Hypothalamus (tissue), 51 donors: ENCODE results near the gene MYOCOS.
"Not testable (repeated sequence)": the region's sequence is repeated elsewhere in the genome, so short reads cannot be mapped to it uniquely, and the experiment has no call there.

Experiments used
- DNase-seq, 51 donors: peaks; one replicate each; lab custom pipeline; 2025; lab: John Stamatoyannopoulos, UW

MYOCOS gene, protein sequence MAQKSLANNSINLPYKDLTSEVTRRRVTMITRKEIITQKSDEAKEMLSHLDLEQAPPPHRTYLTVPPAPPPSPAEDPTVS

DNA sequence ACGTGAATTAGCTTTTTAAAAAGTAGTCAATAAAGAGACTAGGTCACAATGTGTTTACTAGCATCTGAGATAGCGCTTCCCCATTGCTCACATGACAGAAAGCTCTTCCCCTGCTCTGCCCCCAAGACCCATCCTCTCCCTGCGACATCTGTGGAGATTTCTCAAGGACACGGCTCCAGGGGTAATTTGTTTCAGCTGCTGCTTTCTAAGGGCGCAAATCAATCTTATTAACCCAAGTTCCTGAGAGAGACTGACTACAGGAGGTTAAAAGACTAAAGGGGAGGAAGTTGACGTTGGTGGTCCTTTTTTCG lies at the start of gene MYOCOS:
Gene MYOCOS, plus strand, starts transcription at position 92 of the 311 bp plus-strand sequence. CDS start 1,641 bp downstream, outside the sequence.
- no peak for DNase-seq

DNA sequence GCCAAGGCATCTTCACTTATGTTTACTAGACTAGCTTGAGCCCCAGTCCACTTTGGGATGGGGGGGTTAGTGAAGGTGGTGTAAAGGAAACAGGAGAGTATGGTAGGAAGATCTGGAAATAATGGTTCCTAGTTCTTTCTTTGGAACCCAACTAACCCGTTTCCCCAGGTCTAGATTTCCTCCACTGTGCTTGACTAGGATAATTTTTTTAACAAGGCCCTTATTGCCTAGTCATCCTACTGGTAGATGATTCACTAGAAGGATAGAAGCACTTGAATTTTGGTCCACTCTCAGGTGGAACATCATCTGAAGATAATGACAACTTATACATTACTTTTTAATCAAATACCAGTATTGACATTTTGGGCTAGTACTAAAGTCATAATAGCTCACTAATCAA lies 45.9 kb upstream of the MYOCOS start:
- DNase-seq: no peak

DNA sequence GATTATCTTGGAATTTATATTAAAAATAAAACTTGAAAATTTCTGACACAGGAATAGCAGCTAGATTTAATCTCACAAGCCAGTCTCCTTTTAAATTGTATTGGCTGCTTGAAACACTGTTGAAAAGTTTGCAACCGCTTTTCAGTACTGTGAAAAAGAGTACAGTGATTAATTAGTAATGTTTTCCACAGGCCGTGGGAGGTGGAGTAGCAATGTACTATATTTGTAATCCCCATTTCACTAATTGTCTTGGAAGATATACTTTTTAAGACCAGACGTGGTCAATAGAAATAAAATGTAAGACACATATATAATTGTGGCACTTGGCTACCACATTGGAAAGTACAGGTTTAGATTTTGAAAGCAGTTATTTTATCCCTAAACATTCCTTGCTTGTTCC lies 40.8 kb upstream of the MYOCOS start:
- DNase-seq: no peak

DNA sequence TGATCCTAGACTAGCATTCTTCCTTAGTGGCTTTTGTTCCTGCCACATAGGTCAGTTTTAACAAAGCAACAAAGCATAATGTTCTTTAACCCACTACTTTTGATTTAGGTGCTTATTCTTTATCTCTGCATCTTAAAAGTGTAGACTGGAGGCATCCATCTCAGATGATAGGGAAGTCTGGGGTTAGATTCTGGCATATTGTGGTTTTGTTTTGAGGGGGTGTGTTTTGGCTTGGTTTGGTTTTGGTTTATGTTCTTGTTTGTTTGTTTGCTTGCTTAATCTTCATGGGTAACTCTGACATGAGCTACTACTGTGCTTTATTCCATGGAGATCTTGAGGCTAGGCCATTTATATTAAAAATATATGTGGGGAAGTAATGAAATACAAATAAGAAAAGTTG lies 40.3 kb upstream of the MYOCOS start:
- no peak for DNase-seq

DNA sequence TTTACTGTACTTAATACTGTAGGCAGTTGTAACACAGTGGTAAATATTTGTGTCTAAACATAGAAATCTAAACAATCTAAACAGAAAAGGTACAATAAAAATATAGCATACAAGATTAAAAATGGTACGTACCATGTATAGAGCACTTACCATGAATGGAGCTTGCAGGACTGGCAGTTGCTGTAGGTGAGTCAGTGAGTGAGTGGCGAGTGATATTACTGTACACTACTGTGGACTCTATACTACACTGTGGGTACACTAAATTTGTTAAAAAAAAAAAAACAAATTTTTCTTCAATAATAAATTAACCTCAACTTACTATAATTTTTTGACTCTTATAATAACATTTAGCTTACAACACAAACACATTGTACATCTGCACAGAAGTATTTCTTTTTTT lies 39.5 kb upstream of the MYOCOS start:
- DNase-seq: no peak

DNA sequence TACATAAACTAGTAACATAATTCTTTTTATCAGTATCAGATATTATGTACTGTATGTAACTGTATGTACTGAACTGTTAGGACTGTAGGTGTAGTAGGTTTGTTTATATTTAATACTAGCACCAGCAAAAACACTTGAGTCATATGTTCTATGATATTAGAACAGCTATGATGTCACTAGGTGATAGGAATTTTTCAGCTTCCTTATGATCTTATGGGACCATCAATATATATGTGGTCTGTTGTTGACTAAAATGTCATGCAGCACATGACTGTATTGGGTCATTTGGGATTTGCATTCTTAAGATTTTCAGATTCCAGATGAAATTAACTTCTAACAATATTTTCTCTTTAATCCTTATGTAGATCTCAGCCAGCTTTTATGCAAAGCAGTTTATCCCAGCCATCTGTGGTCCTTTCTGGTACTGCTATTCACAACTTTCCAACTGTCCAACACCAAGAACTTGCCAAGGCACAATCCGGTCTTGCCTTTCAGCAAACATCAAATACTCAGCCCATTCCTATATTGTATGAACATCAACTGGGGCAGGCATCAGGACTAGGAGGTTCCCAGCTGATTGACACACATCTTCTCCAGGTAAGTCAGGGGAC lies 38.3 kb upstream of the MYOCOS start:
- no peak for DNase-seq

DNA sequence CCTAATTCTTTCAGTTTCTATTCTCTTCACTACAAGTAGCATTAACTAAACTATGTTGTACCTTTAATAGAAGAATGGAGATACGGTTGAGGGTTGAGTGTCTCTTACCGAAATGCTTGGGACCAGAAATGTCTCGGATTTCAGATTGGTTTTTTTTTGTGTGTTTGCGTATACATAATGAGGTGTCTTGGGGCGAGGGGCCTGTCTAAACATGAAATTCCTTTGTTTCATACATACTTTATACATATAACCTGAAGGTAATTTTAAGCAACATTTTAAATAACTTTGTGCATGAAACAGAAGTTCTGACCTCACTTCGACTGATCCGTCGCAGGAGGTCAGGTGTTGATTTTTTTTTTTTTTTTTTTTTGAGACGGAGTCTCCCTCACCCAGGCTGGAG lies 36.3 kb upstream of the MYOCOS start:
- DNase-seq: no peak

DNA sequence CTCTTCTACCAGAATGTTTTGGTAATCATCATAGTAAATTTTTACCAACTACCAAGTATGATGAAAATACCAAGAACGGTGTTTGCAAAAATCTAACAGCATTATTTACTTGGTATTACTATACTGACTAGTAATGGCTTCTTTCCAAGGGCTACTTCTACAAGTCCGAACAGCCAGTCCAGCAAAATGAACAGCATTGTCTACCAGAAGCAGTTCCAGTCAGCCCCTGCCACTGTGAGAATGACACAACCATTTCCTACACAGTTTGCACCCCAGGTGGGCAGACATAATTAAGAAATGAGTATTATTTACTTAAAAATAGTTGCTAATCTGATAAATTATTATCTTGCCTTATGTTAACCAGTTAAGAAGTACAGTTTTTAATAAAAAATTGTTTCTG lies 33.8 kb upstream of the MYOCOS start:
- peak in 2 of 51 donors; percentile 4 to 16 for DNase-seq

DNA sequence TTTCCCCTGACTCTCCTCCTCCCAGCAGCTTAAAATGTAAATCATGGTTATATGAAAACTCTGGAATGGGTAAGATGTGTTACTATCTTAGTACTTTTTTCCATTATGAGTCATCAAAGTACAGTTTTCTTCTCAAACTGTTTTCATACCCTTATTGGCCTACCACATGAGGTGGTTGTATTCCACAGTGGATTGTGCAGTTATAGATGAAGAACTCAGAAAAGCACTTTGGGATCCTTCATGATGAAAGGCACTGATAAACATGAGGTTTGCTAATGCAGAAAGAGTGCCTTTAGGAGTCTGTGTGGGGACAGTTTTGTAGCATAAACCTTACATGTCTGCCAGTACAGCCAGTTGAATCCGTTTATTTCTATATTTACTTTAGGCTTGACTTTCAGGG lies 32.0 kb upstream of the MYOCOS start:
- no peak for DNase-seq

DNA sequence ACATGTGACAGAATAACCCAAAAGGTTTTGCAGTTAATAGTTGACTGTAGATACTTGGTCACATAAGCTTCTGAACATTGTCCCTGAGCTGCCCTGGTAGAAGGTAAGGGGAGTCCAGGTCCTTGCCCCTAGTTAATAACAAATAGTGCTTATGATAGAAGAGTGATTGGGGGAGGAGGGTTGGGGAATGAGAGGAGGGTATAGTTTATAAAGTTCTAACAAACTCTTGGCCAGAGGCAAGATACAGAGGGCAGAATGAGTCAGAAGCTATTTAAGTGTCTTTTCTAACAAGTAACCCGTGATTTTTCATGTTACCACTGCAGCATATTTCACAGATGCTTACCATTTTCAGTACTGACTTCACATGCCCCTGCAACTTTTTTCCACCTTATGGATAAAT lies 26.7 kb upstream of the MYOCOS start:
- no peak for DNase-seq

DNA sequence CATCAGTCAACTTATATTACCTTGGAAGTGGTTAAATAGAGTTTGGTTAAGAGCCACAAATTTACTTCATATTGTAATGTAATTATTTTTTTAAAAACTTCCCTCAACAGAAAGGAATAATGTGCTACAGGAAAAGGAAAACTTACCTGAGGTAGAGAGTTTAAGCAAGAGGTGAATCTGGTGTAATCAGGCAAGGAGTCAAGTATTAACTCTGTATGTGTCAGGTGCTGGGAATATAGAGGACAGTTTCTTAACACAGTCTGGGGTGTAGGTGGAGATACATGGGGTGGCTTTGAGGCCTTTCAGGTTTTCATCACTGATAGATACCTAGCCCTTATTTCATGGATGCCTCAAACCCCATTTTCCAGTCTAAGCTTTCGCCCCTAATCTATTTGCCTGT lies 25.9 kb upstream of the MYOCOS start:
- DNase-seq: no peak

DNA sequence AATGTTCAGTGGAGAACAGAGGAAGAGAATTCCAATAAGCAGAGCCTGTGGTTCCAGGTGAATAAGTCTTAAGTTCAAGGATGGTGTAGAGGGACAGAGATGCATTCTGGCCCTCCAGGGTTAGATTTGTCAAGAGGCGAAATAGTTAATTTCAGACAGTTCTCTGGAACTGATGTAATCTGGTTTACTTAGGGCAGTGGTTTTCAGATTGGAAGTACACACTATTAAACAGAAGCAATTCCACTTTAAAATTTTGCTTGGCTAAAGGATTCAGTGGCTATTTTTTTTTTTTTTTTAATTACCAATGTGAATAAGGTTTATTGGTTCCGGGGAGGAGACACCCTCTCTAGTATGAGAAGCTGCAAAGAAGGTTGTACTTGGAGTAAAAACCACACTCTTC lies 25.3 kb upstream of the MYOCOS start:
- DNase-seq: no peak

DNA sequence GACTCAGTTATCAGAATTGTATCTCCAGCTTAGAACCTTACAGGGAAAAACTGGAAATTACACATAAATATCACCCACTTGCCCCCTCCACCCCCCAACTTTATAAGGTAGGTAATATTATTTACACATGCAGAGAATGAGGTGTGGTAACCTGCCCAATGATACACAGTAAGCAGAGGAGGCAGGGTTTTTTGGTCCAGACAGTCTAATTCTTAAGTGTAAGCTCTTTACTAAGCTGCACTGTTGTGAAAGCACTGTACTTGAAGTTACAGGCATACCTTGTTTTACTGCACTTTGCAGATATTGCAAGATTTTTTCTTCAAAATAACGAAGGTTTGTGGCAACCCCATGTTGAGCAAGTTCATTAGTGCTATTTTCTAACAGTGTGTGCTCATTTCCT lies 24.8 kb upstream of the MYOCOS start:
- DNase-seq: no peak

DNA sequence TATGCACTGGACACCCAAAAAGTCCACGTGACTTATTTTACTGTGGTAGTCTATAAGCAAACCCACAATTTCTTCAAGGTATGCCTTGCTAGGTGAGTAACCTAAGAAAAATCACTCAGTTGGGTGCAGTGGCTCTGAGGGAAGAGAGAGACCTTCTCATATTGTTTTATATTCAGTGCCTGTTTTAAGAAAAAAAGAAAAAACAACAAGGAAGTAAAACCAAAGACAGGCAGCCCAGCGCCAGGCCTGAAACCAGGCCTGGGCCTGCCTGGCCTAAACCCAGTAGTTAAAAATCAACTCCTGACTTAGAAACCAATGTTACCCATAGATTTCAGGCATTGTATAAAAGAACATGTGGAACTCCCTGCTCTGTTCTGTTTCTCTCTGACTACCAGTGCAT lies 21.7 kb upstream of the MYOCOS start:
- DNase-seq: not testable (repeated sequence)

DNA sequence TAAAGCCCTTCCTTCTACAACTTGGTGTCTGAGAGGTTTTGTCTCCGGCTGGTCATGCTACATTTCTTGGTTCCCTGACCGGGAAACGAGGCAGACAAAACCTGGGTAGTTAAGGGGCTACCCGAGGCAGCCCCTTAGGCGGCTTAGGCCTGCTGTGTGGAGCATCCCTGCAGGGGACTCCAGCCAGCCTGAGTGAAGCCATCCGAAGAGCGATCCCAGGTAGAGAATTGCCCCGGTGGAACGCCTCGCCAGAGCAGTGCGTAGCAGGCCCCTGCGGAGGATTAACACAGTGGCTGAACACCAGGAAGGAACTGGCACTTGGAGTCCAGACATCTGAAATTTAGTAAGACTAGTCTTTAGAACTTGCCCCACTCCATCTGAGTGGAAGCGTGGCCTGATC lies 21.2 kb upstream of the MYOCOS start:
- DNase-seq: no peak

DNA sequence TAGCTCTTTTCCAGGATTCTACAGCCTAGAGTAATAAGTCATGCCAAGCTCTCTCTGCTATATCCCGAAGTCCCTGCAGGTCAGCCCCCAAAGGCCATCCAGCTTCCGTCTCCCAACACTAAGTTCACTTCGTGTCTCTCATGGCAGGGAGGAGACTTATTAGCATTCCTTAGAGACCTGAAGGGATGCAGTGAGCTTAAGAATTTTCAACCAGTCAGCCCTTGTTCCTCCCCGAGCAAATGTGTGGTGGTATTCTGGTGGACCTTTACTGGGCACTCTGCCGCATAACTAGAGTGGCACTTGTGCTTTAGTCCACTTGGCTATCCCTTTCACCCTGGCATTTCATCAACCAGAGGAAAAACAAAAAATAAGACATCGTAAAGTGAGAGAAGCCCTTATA lies 19.0 kb upstream of the MYOCOS start:
- DNase-seq: peak in 1 of 51 donors; percentile 8

DNA sequence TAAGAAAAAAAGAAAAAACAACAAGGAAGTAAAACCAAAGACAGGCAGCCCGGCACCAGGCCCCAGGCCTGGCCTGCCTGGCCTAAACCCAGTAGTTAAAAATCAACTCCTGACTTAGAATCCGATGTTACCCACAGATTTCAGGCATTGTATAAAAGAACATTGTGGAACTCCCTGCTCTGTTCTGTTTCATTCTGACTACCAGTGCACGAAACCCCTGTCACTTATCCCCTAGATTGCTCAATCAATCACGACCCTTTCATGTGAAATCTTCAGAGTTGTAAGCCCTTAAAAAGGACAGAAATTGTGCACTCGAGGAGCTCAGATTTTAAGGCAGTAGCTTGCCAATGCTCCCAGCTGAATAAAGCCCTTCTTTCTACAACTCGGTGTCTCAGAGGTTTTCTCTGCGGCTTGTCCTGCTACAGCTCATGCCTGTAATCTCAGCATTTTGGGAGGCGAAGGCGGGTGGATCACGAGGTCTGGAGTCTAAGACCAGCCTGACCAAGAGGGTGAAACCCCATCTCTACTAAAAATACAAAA lies 15.6 kb upstream of the MYOCOS start:
- peak in 11 of 51 donors; percentile 1 to 31 (median 8) for DNase-seq

DNA sequence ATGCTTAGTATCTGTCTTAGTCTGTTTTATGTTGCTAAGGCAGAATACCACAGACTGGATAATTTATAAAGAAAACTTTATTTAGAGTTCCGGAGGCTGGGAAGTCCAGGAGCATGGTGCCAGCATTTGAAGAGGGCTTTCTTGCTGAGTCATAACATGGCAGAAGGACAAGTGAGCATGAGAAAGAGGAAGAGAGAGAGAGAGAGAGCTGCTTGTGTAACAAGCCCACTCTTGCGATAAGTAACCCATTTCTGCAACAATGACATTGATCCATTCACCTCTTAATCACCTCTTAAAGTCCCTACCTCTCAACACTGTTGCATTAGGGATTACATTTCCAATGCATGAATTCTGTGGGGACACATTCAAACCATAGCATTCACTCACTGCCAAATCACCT lies 11.7 kb upstream of the MYOCOS start:
- DNase-seq: no peak

DNA sequence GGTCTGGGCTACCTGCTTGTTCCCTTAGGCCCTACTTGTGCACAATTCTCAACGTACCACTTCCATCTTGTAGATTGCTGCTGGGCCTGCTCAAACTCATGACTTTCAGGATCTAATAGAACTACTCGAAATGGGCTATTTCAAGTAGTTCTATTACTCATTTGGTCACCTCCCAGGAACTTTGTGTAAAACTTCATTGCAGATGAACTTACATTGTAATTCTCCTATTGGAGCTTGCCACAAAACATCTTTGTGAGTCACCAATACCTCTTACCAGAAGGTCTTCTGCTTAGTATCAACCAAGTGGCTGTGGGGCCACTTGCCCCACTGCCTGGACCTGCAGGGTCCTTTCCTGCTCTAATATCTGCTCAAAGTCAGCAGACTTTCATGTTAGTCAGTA lies 10.7 kb upstream of the MYOCOS start:
- no peak for DNase-seq

DNA sequence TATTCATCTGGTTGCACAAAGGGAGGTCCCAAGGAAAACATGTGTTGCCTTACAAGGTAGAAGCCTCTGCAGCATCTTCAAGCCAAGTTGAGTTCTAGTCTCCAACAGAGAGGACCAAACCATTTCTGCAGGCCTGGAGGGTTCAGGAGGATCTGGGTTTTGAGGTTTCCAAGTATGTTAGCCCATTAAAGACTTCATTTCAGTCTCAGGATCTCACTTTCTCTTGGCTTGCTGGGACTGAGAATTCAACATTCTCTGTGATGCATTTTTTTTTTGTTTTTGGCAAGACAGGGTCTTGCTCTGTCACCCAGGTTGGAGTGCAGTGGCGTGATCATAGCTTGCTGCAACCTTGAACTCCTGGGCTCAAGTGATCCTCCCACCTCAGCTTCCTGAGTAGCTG lies 8.8 kb upstream of the MYOCOS start:
- no peak for DNase-seq

DNA sequence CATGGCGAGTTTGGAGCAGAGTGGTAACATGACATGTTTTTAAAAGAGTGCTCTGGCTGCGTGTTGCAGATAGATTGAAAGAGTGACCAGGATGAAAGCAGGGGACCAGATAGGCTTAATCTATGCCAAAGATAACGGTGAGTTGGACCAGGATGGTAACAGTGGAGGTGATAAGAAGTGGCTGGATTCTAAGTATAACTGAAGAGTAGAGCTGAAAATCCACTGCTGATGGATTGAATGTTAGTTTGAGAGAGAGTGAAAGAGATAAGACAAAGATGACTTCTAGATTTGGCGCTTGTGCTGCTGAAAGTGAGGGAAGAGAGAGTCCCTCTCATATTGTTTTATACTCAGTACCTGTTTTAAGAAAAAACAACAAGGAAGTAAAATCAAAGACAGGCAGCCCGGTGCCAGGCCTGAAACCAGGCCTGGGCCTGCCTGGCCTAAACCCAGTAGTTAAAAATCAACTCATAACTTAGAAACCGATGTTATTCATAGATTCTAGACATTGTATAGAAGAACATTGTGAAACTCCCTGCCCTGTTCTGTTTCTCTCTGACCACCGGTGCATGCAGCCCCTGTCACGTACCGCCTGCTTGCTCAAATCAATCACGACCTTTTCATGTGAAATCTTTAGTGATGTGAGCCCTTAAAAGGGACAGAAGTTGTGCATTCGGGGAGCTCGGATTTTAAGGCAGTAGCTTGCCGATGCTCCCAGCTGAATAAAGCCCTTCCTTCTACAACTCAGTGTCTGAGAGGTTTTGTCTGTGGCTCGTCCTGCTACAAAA lies 6.7 kb upstream of the MYOCOS start:
- not testable (repeated sequence) for DNase-seq

DNA sequence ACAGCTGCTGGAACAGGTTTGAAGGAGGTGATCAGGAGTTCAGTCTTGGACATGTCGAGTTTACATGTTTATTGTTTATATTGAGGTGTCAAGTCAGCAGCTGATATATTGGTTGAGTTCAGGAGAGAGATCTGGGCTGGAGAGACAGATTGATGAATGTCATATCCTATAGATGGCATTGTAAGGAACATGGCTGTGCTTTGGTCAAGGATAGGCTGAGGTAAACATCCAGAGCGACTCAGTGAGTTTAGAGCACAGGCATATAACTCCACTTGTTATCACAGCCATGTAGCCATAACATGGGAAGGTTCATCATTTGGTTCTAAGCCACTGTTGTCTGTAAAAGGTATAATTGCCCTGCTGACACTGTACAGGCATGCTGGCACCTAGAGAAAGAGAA lies 5.5 kb upstream of the MYOCOS start:
- DNase-seq: no peak
